Esophagus squamous epithelium (tissue), 4 donors: ENCODE measurements around the gene TUT7.

Source experiments
- POLR2A ChIP-seq, 4 donors: fragments of 450-650 bp; IDR thresholded peaks; one replicate each; pipeline ENCODE4 v1.6.1; 2017; ENCODE audit warnings: antibody characterized with exemption in 4 of 4, mild to moderate bottlenecking in 4 of 4, moderate library complexity in 3 of 4
- TF ChIP-seq, protein P1 (sequence below), 6 experiments: fragments of 450-650 bp in 4 of 6; fragments of 200-600 bp in 2 of 6; sonication (generic) in 2 of 6; IDR thresholded peaks; one replicate each; pipeline ENCODE4 v1.5.1; 2016 to 2019; ENCODE audit warnings: antibody characterized with exemption in 6 of 6, mild to moderate bottlenecking in 4 of 6, moderate library complexity in 4 of 6

DNA sequence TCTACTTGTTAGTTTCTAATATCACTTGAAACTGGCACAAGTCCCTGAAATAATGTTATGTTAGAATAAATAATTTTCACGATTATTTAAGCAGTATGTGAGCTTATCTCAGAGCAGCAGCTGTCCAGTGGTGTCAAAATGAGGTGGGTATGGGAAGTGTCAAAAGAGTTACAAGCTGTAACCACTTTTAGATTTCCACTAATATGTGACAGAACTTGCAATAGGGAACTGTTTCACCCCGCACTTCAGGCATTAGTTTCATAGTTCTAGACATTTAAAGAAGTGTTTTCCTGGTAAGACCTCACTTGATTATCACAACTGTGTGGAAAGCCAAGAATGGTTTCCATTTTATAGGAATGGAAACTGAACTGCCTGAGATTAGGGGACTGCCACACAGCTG, 68.9 kb downstream of the TUT7 start:
- TF ChIP-seq POLR2A (IDR thresholded peaks at IDR 0.05), result no peak
- TF ChIP-seq, protein P1, sequence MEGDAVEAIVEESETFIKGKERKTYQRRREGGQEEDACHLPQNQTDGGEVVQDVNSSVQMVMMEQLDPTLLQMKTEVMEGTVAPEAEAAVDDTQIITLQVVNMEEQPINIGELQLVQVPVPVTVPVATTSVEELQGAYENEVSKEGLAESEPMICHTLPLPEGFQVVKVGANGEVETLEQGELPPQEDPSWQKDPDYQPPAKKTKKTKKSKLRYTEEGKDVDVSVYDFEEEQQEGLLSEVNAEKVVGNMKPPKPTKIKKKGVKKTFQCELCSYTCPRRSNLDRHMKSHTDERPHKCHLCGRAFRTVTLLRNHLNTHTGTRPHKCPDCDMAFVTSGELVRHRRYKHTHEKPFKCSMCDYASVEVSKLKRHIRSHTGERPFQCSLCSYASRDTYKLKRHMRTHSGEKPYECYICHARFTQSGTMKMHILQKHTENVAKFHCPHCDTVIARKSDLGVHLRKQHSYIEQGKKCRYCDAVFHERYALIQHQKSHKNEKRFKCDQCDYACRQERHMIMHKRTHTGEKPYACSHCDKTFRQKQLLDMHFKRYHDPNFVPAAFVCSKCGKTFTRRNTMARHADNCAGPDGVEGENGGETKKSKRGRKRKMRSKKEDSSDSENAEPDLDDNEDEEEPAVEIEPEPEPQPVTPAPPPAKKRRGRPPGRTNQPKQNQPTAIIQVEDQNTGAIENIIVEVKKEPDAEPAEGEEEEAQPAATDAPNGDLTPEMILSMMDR (IDR thresholded peaks at IDR 0.05), result no peak
